MCF 10A (cell line): Measurements from ENCODE around the gene HARBI1. TPM values are rescaled to one million over a fixed set of nuclear protein-coding genes. Genes with fewer than 3 reads are reported as not detected.

Experiments
- BruUV-seq: library from RNA; stranded (reverse); fragments of 400-500 nt; replicated peaks from 2 replicates; lab custom pipeline; 2021; lab: Mats Ljungman, UMichigan
- CTCF ChIA-PET: fragments of 300-600 bp; sonication (Branson Sonifier 250); formaldehyde crosslinking; extraction: SDS; loops from one replicate; lab custom pipeline; 2021; ENCODE audit warnings: antibody characterized with exemption, inconsistent platforms; lab: Yijun Ruan, JAX
- POLR2A ChIA-PET: fragments of 300-600, 350-650 bp; sonication (Branson Sonifier 250); formaldehyde crosslinking; extraction: SDS; loops from one replicate; lab custom pipeline; 2020; ENCODE audit warnings: antibody characterized with exemption, inconsistent platforms; lab: Yijun Ruan, JAX
- DNase-seq: peaks from one replicate; pipeline ENCODE4 v3.0.0-alpha.2; 2018; ENCODE audit not compliant: unreplicated experiment
- H3K27ac Mint-ChIP-seq: one replicate; pipeline ENCODE4 v1.8.0; 2022; ENCODE audit warnings: mild to moderate bottlenecking, low read depth, mixed read lengths; ENCODE audit not compliant: unreplicated experiment
- H3K27me3 Mint-ChIP-seq: one replicate; pipeline ENCODE4 v1.8.0; 2022; ENCODE audit warnings: mixed read lengths; ENCODE audit not compliant: insufficient read depth, unreplicated experiment
- H3K36me3 Mint-ChIP-seq: one replicate; pipeline ENCODE4 v1.8.0; 2022; ENCODE audit warnings: mild to moderate bottlenecking, moderate library complexity, mixed read lengths; ENCODE audit not compliant: insufficient read depth, unreplicated experiment
- H3K4me1 Mint-ChIP-seq: one replicate; pipeline ENCODE4 v1.8.0; 2022; ENCODE audit warnings: mixed read lengths; ENCODE audit not compliant: insufficient read depth, unreplicated experiment
- H3K4me3 Mint-ChIP-seq: one replicate; pipeline ENCODE4 v1.8.0; 2022; ENCODE audit warnings: mild to moderate bottlenecking, moderate library complexity, mixed read lengths; ENCODE audit not compliant: unreplicated experiment
- H3K9me3 Mint-ChIP-seq: one replicate; pipeline ENCODE4 v1.8.0; 2022; ENCODE audit warnings: mixed read lengths; ENCODE audit not compliant: unreplicated experiment
- CTCF ChIP-seq: fragments of 200-600 bp; IDR thresholded peaks from one replicate; pipeline ENCODE4 v1.8.0; 2022; ENCODE audit warnings: antibody characterized with exemption, mild to moderate bottlenecking; ENCODE audit not compliant: unreplicated experiment
- intact Hi-C: fragments of 100-400 bp; cut with micrococcal nuclease; formaldehyde crosslinking; loops from 2 replicates; pipeline ENCODE4 v1.14.1; 2022
- total RNA-seq: library from RNA; stranded (reverse); gene quantifications from 2 replicates; pipeline ENCODE4 v1.2.3, GENCODE V29; 2022

The HARBI1 gene
- total RNA-seq, 1 experiment from 2014 or later = 6.8 TPM

GRCh38 chr11:46577058-46577457 lies 40.0 kb downstream of the HARBI1 start:
- intact Hi-C loops = no loop called here
- no peaks in the 10 kb centered on the region for H3K27me3 Mint-ChIP-seq
- no peak overlapping the region for H3K4me3 Mint-ChIP-seq
- no peaks in the 10 kb centered on the region for H3K9me3 Mint-ChIP-seq
- no peak for TF ChIP-seq CTCF
- H3K4me1 Mint-ChIP-seq = peaks cover 12% of the 10 kb centered on the region
- no peak overlapping the region for H3K27ac Mint-ChIP-seq
- BruUV-seq = no TSS peak
- ChIA-PET CTCF (no interaction called here), POLR2A (interaction anchor here (1.6 kb wide), 1 partner anchor 23 kb away, joined by 4 read pairs; no protein-coding TSS in a partner anchor)
- peaks cover 27% of the 10 kb centered on the region for H3K36me3 Mint-ChIP-seq
- DNase-seq = no peak

DNA sequence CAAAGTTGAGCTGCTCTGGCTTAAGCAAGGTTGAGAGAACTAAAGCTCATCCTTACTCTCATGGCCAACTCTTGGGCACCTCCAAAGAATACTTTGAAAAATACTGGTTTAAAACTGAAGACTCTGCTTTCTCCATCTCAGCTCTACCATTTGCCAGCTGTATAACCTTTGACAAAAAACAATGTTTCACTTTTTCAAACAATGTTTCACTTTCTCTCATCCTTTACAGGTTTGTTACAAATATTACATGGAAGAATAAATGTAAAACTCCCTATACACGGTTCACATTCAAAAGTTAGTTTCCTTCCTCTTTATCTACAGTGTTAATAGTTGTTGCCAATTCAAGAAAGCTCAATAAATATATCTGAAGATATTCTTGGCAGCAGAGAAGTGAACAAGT lies 42.4 kb downstream of the HARBI1 start:
- TF ChIP-seq CTCF = no peak
- ChIA-PET POLR2A (no interaction called here), CTCF (interaction anchor here (0.5 kb wide), 1 partner anchor 49 kb away, joined by 4 read pairs; no protein-coding TSS in a partner anchor)
- Mint-ChIP-seq H3K4me1 (no peaks in the 10 kb centered on the region), H3K27me3 (no peaks in the 10 kb centered on the region), H3K36me3 (peaks cover 11% of the 10 kb centered on the region), H3K9me3 (no peaks in the 10 kb centered on the region), H3K27ac (no peak overlapping the region), H3K4me3 (no peak overlapping the region)
- DNase-seq = no peak
- intact Hi-C loops = no loop called here
- BruUV-seq = no TSS peak

- no peaks in the 10 kb centered on the region for H3K9me3 Mint-ChIP-seq
- H3K4me1 Mint-ChIP-seq = no peaks in the 10 kb centered on the region
- DNase-seq = no peak
- peaks cover 5% of the 10 kb centered on the region for H3K36me3 Mint-ChIP-seq
- intact Hi-C loops = no loop called here
- H3K27me3 Mint-ChIP-seq = no peaks in the 10 kb centered on the region
- H3K27ac Mint-ChIP-seq = no peak overlapping the region
- TF ChIP-seq CTCF = no peak
- ChIA-PET CTCF (interaction anchor here (0.6 to 1.0 kb wide), 3 partner anchors 11 to 290 kb away, joined by 3 to 4 read pairs (median 3); no protein-coding TSS in a partner anchor), POLR2A (interaction anchor here (0.7 to 3.2 kb wide), 6 partner anchors 10 to 183 kb away, joined by 3 to 21 read pairs (median 4); partner anchors contain the start of gene AMBRA1)
- H3K4me3 Mint-ChIP-seq = no peak overlapping the region
- BruUV-seq = no TSS peak
These were observed 46.1 kb downstream of the HARBI1 start for GRCh38 chr11:46570790-46571398.

GRCh38 chr11:46565232-46565840 lies 51.7 kb downstream of the HARBI1 start:
- Mint-ChIP-seq H3K27ac (no peak overlapping the region), H3K4me3 (no peak overlapping the region), H3K4me1 (peaks cover 22% of the 10 kb centered on the region), H3K9me3 (no peaks in the 10 kb centered on the region), H3K27me3 (no peaks in the 10 kb centered on the region), H3K36me3 (peaks cover 6% of the 10 kb centered on the region)
- CTCF ChIA-PET = interaction anchor here (0.6 kb wide), 1 partner anchor 17 kb away, joined by 5 read pairs; no protein-coding TSS in a partner anchor
- no peak for TF ChIP-seq CTCF
- intact Hi-C loops = no loop called here
- BruUV-seq = no TSS peak
- no peak for DNase-seq
- POLR2A ChIA-PET = interaction anchor here (0.6 to 3.5 kb wide), 4 partner anchors 9 to 1247 kb away, joined by 3 to 12 read pairs (median 4); no protein-coding TSS in a partner anchor
